ENCODE data around the gene DXO. TPM values are rescaled to one million over a fixed set of nuclear protein-coding genes. Genes with fewer than 3 reads are reported as not detected.
"Not testable (repeated sequence)": the region's sequence is repeated elsewhere in the genome, so short reads cannot be mapped to it uniquely, and the experiment has no call there.

DXO gene
- total RNA-seq, 1 donor from 2014 or later, result 11.2 TPM

DNA sequence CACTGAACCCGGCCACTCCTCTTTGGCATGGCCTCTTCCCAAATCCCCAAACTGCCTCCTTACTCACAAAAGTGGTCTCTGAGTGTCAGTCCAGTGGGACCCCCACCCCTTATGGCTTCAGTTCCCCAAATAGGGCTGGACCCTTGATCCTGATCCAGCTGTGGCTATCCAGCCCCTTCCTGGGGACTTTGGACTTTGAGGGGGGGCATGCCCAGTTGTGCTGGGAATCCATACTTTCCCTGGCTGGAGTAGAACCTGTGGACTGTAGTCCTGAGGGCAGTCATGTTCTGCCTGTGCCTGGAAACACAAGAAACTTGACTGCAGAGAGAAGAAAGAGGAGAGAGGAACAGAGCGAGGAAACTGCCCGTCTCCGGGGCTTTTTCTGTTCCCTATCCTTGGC, 32.5 kb upstream of the DXO start:
- intact Hi-C loops (cut with micrococcal nuclease); H3K4me3 ChIP-seq; H3K27ac ChIP-seq (replicated peaks): not testable (repeated sequence)

GRCh38 chr6:32003301-32003700, 31.4 kb upstream of the DXO start:
- intact Hi-C loops (cut with micrococcal nuclease); DNase-seq; H3K36me3 ChIP-seq; H3K4me3 ChIP-seq; H3K4me1 ChIP-seq; H3K27me3 ChIP-seq (ENCODE audit: low read depth); H3K27ac ChIP-seq (replicated peaks); H3K9me3 ChIP-seq (replicated peaks): not testable (repeated sequence)

More for the DNA sequence above, 32.5 kb upstream of the DXO start:
- H3K36me3 ChIP-seq; H3K9me3 ChIP-seq (replicated peaks); H3K4me1 ChIP-seq; DNase-seq; H3K27me3 ChIP-seq (ENCODE audit: low read depth): not testable (repeated sequence)

GRCh38 chr6:32002546-32003268, 30.8 kb upstream of the DXO start:
- intact Hi-C loops (cut with micrococcal nuclease); H3K4me1 ChIP-seq; H3K36me3 ChIP-seq; H3K27me3 ChIP-seq (ENCODE audit: low read depth); DNase-seq; H3K9me3 ChIP-seq (replicated peaks); H3K27ac ChIP-seq (replicated peaks); H3K4me3 ChIP-seq: not testable (repeated sequence)

DNA sequence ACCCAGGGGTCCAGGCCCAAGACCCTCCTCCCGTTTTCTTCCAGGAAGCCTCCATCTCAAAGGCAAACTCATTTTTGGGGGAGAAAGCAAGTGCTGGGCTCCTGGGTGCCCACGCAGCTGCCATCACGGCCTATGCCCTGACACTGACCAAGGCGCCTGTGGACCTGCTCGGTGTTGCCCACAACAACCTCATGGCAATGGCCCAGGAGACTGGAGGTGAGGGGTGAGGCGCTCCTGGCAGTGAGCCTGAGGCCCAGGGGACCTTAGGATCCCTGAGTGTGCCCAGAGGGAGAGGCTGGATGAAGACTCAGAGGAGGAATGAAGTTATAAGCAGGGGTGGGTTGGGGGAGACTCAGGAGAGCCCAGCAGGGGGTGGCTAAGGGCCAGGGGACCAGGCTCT, 24.4 kb upstream of the DXO start:
- H3K9me3 ChIP-seq (replicated peaks); DNase-seq; intact Hi-C loops (cut with micrococcal nuclease); H3K4me1 ChIP-seq; H3K36me3 ChIP-seq; H3K4me3 ChIP-seq; H3K27ac ChIP-seq (replicated peaks); H3K27me3 ChIP-seq (ENCODE audit: low read depth): not testable (repeated sequence)

GRCh38 chr6:31994421-31994820, 22.5 kb upstream of the DXO start:
- H3K27me3 ChIP-seq (ENCODE audit: low read depth); DNase-seq; H3K9me3 ChIP-seq (replicated peaks); H3K4me1 ChIP-seq; H3K36me3 ChIP-seq; intact Hi-C loops (cut with micrococcal nuclease); H3K4me3 ChIP-seq; H3K27ac ChIP-seq (replicated peaks): not testable (repeated sequence)

DNA sequence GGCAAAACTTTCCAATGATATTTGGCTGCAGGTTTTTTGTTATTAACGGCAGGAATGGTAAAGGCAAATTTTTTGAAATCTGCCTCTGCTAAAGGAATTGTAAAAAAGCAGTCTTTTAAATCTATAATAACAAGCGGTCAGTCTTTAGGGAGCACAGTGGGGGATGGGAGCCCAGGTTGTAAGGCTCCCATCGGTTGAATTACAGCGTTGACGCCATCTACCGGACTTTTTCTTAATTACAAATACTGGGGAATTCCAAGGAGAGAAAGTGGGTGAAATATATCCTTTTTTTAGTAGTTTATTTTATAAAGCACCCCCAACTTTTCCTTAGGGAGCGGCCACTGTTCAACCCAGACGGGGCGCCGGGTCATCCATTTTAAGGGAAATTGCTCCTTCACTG, 17.4 kb upstream of the DXO start:
- H3K36me3 ChIP-seq; H3K4me1 ChIP-seq; intact Hi-C loops (cut with micrococcal nuclease); H3K4me3 ChIP-seq; H3K27ac ChIP-seq (replicated peaks); DNase-seq; H3K9me3 ChIP-seq (replicated peaks); H3K27me3 ChIP-seq (ENCODE audit: low read depth): not testable (repeated sequence)

GRCh38 chr6:31981744-31982143, 9.8 kb upstream of the DXO start, which contains the start of gene C4A:
TSS of gene C4A (plus strand) at chr6:31982057. CDS start at chr6:31982108, 51 bp downstream.
- DNase-seq; H3K4me3 ChIP-seq; H3K9me3 ChIP-seq (replicated peaks); H3K27ac ChIP-seq (replicated peaks); H3K27me3 ChIP-seq (ENCODE audit: low read depth); intact Hi-C loops (cut with micrococcal nuclease); H3K4me1 ChIP-seq: not testable (repeated sequence)
- peaks cover 12% of the 10 kb centered on the region for H3K36me3 ChIP-seq

GRCh38 chr6:31980998-31981397, 9.1 kb upstream of the DXO start:
- H3K4me3 ChIP-seq; DNase-seq; H3K27me3 ChIP-seq (ENCODE audit: low read depth); intact Hi-C loops (cut with micrococcal nuclease); H3K4me1 ChIP-seq; H3K9me3 ChIP-seq (replicated peaks); H3K27ac ChIP-seq (replicated peaks): not testable (repeated sequence)
- peaks cover 12% of the 10 kb centered on the region for H3K36me3 ChIP-seq

DNA sequence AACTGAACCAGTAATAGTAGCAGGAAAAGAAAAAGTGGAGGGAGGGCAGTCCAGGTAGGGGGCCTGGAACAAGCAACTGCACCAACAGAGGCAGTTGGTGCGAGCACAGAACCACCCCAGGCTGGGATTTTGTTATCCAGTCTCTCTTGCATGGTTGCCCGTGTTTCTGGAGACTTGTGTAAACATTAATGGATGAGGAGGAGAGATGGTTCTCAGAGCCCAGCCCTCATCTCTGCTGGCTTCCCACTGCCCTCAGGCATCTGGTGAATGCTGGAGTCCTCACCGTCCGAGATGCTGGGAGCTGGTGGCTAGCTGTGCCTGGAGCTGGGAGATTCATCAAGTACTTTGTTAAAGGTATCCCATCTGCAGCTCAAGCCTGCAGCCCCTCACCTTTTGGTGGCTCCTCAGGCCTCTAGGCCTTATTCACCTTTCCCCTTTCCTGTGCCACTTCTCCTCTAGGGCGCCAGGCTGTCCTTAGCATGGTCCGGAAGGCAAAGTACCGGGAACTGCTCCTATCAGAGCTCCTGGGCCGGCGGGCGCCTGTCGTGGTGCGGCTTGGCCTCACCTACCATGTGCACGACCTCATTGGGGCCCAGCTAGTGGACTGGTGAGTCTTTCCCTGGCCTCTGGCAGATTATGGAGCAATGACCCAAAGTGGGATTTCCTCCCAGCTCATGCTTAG, 8.4 kb upstream of the DXO start:
- H3K4me1 ChIP-seq; H3K4me3 ChIP-seq; H3K9me3 ChIP-seq (replicated peaks); H3K27me3 ChIP-seq (ENCODE audit: low read depth); DNase-seq; H3K27ac ChIP-seq (replicated peaks); intact Hi-C loops (cut with micrococcal nuclease): not testable (repeated sequence)
- H3K36me3 ChIP-seq, result peaks cover 12% of the 10 kb centered on the region

- no peak overlapping the region for H3K4me3 ChIP-seq
- no peaks in the 10 kb centered on the region for H3K9me3 ChIP-seq (replicated peaks)
- no peaks in the 10 kb centered on the region for H3K4me1 ChIP-seq
- DNase-seq, result no peak
- TF ChIP-seq, protein P1, sequence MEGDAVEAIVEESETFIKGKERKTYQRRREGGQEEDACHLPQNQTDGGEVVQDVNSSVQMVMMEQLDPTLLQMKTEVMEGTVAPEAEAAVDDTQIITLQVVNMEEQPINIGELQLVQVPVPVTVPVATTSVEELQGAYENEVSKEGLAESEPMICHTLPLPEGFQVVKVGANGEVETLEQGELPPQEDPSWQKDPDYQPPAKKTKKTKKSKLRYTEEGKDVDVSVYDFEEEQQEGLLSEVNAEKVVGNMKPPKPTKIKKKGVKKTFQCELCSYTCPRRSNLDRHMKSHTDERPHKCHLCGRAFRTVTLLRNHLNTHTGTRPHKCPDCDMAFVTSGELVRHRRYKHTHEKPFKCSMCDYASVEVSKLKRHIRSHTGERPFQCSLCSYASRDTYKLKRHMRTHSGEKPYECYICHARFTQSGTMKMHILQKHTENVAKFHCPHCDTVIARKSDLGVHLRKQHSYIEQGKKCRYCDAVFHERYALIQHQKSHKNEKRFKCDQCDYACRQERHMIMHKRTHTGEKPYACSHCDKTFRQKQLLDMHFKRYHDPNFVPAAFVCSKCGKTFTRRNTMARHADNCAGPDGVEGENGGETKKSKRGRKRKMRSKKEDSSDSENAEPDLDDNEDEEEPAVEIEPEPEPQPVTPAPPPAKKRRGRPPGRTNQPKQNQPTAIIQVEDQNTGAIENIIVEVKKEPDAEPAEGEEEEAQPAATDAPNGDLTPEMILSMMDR (IDR thresholded peaks at IDR 0.05; ENCODE audit: borderline replicate concordance), result no peak
- intact Hi-C loops (cut with micrococcal nuclease), result no loop called here
- no peaks in the 10 kb centered on the region for H3K27me3 ChIP-seq (ENCODE audit: low read depth)
- peaks cover 12% of the 10 kb centered on the region for H3K36me3 ChIP-seq
- no peak overlapping the region for H3K27ac ChIP-seq (replicated peaks)
Measured at GRCh38 chr6:31979238-31979898, 7.4 kb upstream of the DXO start.
